GM20431 (cell line): Measurements from ENCODE around the gene HEBP2.

Experiments used
- in situ Hi-C: fragments of 300-500 bp; cut with MseI, MboI; formaldehyde crosslinking; loops from one replicate; pipeline ENCODE4 v1.15.0; 2020; ENCODE audit warnings: low sequenced_read_pairs; ENCODE audit not compliant: unreplicated experiment

The HEBP2 gene

DNA sequence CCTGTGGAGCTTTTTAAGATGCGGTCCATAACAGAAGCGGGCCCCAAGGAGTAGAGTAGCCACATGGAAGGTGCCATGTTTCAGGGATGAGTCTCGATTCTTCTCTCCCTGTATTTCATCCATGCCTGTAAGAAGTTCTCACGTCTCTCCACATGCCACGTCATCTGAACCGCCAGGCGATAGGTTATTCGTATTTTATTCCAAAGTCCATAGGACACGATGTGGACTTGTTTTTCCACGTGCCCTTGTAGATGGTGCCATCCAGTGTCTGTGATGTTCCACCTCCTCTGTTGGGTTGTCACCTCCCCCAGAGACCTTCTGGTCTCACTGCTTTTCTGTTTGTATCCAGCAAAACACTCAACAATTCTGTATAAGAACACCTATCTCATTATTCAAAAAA, 17.6 kb downstream of the HEBP2 start:
- in situ Hi-C loops: no loop called here

DNA sequence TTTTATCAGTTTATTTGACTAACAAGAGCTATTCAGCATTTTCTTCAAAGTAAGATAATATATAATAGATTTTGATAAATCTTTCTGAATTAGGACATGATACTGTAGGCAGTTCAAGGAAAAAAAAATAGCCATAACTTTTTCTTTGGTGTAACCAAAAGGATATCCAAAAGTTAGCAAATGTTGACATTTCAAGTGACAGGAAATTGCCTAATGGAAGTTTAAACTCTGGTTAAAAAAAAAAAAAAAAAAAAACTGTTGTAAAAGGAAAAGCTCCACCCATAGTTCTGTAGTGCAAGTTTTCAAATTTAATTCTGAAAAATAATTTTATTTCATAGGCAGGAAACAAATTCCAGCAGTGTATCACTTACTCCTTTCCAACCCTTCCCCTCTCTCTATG, 18.8 kb downstream of the HEBP2 start:
- in situ Hi-C loops: no loop called here

DNA sequence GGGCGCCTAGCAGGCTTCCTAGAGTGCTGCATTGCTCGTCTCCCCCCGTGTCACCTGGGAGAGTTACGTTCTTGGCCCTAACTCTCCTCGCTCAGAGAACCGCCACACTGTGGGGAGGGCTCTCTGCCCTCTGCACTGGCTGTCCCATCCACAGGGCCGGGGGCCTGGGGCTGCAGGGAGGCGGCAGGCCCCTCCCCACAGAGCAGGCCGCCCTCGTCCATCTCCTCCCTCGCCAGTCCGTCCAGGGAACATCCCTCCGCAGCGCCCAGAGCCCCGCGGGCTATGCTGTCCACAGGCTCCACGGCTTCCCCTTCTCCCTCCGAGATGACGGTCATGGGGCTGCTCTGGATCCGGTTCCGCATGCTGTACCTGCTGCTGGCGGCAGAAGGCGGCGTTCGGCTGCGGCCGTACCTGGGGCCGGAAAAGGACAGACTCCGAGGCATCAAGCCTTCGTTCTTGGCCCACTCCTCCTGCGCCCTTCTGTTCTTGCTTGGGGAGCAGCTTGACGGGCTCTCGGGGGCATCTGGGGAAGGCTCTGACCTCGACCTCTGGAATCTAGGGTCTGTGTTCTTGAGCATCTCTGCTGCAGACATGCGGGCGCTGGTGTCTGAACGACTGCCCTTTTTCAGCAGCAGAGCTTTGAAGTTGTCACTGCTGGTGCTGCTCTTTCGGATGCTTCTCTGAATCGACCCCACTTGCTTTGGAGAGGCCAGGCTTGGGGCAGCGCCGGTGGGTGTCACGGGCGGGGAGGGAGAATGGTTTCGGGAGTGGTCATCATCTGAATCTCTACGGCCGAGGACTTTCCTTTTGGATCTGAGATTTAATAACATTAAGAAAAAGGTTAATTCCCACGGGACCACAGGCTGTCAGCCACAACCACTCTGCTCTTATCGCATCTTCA, 20.2 kb downstream of the HEBP2 start:
- in situ Hi-C loops: no loop called here

DNA sequence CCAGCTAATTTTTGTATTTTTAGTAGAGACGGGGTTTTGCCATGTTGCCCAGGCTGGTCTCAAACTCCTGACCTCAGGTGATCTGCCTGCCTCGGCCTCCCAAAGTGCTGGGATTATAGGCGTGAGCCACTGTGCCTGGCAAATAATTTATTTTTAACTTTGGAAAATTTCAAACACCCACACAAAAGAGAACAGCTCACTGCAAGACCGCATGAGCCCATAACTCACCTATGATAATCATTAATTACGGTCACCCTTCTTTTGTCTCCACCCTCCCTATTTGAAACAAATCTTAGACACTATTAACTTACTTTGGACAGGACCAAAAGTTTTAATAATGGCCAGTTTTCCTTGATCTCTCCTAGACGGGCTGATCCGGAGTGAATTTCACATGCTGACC, 21.2 kb downstream of the HEBP2 start:
- in situ Hi-C loops: loop anchor here (25.0 kb wide), 1 partner anchor 337 kb away; the partner anchor contains the start of gene CCDC28A

DNA sequence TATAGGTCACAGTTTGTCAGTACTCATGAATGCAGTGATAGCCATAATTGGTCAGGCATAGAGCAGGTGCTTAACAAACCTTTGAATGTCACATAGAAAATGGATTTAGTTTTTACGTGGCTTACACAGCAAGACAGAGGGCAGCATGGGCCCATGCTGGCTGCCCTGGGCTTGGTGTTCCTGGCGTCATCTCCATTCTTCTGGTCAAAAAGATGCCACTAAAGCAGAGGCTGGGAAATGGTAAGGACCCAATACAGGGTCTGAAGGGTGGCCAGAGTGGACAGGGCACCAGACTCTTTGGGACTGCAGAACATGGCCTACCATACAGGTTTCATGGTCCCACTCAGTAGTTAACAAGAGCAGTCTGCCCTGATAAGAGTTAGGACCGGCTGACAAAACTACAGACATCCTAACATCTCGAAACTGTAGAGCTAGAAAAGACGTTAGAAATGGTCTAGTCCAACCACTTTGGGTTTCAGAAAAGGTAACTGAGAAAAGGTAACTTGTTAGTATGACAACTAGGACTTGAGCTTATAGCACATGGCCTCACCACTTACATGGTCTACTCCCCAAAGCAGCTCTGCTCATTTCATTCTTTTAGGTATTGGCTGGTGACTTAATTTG, 22.6 kb downstream of the HEBP2 start:
- in situ Hi-C loops: loop anchor here (25.0 kb wide), 1 partner anchor 336 kb away; the partner anchor contains the start of gene CCDC28A

DNA sequence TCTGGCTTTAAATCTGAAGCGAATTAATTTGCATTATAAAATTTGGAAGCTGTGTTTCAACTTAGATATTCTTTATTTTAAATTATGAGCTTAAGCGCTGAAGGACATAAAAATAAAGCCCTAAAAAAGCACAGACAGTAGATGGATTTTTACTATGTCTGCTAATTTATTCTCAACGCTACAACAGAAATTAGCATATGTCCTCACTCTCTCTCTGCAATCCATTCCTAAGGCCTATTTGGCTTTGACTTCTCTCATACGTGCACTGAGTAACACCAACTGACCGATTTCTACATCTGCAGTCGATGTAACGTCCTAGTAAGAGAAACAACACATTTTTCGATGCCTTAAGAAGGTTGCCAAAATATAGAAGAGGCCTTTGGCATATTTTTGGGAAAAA, 23.7 kb downstream of the HEBP2 start:
- in situ Hi-C loops: loop anchor here (25.0 kb wide), 1 partner anchor 335 kb away; the partner anchor contains the start of gene CCDC28A

DNA sequence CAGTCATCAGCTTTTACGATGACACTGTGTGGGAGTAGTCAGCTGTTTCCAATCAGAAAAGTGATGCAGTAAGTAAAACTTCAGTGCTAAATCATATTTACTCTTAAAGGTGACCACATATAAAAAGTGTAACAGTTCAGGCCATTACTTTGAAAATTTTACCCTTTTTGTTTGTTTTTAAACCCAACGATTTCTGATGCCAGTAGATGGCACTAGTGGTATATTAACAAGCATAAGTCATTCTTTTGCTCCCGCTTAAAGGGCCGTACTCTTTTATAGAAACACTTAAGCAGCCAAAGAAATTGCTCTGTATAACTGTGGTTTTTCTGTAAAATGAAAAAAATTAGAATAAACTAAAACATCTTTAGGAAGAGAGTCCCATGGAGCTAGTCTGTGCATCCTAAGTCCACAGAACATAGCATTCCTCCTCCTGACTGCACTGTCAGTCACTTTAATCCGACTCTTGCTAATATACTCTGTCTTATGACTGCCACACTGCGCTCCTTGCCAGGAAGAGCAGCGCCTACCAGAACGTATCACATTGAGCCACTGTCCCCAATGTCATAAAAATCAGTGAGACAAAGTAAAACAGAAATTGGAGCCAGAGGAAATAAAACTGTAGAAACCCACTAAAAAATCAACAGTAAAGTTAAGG, 25.0 kb downstream of the HEBP2 start:
- in situ Hi-C loops: loop anchor here (25.0 kb wide), 1 partner anchor 333 kb away; the partner anchor contains the start of gene CCDC28A

DNA sequence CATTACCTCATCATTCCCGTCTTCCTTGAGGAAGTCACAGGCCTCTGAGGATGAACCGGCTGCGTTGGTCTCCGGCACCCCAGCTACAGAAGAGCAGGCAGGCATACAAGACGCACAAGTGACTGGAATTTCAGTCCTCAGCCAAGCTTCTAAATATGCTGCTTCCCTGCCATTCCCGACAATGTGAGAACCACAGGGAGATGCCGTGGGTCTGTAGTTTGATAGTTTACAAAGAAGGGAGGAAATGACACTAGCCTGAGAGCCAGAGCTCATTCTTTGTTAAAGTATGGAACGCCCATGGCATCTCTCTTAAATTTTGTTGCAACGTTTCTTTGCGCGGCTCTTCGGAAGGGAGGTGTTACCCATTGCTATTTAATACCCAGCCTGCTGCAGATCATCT, 25.7 kb downstream of the HEBP2 start:
- in situ Hi-C loops: loop anchor here (10.0 to 25.0 kb wide), 2 partner anchors 85 to 333 kb away; partner anchors contain the start of gene CCDC28A

DNA sequence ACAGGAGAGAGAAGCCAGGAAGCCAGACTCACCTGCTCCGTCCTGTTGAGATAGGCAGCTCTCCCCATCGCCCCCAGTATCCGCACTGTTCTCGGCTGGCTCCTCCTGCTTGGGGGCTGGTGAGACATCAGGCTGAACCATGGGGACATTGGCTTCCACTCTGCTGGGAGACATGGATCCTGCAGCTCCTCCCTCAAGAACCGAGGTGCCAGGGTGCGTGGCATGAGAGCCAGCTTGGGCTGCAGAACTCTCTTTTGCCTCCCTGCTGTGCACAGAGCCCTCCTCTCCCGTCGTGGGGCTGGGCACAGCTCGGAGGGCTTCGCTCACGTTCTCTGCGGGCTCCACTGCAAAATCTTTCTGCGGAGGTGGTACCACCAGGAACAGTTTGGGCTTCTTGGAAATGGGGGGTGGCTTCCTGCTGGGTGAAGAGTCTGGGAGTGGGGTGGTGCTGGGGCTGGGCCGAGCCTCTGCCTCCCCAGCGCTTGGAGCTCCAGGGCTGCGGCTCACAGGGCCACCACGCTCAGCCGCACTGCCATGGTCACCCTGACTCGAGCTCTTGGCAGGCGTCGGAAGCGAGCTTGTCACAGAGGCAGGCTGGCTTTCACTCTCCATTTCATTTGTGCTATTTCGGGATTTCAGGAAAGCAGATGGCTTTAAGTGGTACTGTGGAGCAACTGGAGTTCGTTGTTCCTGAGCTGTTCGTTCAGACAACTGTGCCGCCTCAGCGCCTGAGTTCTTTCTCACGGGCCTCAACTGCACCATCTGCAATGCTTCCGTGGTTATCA, 26.5 kb downstream of the HEBP2 start:
- in situ Hi-C loops: loop anchor here (10.0 to 25.0 kb wide), 2 partner anchors 84 to 332 kb away; partner anchors contain the start of gene CCDC28A

DNA sequence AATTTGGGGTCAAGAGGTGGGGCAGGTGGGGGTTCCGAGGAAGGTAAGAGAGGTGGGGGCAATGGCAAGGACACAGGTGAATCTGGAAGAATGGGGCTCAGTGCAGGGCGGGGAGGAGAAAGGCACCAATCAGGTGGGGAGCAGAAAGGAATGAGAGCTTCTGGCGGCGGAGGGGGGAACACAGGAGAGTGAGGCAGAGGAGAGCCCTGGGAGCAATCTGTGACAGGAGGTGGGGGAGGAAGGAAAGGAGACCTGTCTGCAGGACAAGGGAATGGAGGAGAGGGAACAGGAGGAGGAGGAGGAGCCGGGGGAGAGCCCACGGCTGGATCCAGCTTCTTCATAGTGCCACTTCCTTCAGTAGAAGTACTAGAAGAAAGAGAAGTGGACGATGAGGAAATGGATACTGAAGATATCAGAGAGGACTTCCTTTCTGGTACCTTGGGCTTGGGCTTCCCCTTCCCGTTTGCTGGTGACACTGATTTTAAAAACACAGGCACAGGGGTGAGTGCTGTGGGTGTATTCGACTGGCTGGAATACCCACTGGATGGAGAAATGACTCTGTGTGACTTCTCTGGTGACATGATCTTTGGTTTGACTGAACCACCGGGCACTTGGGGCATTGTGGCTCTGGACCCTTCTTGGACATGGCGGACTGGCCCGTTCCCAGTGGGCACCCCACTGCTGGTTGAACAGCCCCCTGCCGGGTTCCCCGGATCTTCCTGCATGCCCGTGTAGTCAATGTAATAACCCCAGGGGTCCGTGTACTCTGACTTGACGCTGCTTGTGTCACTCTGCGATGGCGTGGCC, 27.4 kb downstream of the HEBP2 start:
- in situ Hi-C loops: loop anchor here (10.0 to 25.0 kb wide), 2 partner anchors 83 to 331 kb away; partner anchors contain the start of gene CCDC28A

DNA sequence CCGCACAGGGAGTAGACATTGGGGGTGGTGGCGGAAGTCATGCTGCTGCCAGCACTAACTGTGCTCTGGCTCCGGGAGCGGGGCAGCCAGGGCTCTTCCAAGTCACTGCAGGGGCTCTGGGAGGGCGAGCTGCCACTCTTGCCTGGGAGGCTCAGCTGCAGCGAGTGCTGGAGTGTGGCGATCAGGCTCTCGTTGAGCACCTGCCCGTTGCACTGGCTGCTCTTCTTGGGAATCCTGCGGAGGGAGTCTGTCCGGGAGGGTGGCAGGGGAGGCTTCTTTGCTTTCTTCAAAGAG, 28.0 kb downstream of the HEBP2 start:
- in situ Hi-C loops: loop anchor here (10.0 to 25.0 kb wide), 2 partner anchors 83 to 330 kb away; partner anchors contain the start of gene CCDC28A

DNA sequence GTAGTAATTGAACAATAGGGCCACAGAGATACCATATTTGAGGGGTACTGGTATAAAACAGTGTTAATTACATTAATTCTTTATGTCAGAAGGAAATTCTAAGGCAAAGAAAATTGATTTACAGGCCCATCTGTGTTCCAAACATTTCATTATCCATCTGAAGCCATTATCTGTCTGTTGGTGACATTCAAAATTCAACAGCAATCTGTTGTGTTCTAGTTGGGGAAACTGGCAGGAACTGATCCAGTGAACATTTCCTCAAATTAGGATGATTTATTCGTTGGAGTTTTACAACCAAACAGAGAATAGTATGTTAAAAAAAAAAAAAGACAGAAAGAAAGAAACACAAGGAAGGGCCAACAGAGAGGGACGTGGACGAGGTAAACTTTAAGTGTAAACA, 30.1 kb downstream of the HEBP2 start:
- in situ Hi-C loops: loop anchor here (10.0 to 25.0 kb wide), 2 partner anchors 81 to 328 kb away; partner anchors contain the start of gene CCDC28A

DNA sequence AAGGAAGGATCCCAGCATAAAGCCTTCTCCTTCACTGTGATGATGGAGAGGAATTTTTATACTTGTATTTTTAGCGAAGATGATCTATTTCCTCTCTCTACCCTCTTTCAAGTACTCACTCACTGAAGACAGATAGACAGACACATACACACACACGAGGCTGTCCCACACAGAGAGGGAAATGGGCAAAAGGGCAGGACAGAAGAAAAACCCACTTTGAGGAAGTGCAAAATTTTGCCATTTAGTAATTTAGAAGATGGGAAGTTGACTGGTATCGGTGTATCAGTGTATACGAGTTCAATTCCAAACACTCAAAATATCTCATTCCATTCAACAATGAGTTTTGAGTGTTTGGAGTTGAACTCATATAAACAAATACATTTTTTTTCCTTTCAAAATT, 30.9 kb downstream of the HEBP2 start:
- in situ Hi-C loops: loop anchor here (10.0 to 25.0 kb wide), 2 partner anchors 80 to 327 kb away; partner anchors contain the start of gene CCDC28A

DNA sequence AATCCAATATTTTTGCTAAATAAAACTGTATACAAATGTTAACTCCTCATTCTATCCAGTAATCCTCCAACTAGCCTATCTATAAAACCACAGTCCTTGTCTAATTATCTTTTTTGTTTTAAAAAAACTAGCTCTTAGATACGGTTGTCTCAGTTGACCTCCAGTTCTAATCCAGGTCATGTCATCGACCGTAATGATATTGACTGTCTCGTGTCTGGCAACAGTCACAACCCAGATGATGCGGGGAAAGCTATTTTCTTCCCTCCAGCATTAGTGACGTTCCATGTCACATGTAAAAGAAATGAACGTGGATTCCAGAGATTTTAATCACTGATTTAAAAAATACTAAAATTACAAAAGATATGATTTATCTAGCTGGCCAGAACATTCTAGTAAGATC, 35.5 kb downstream of the HEBP2 start:
- in situ Hi-C loops: loop anchor here (10.0 to 25.0 kb wide), 2 partner anchors 75 to 323 kb away; partner anchors contain the start of gene CCDC28A

DNA sequence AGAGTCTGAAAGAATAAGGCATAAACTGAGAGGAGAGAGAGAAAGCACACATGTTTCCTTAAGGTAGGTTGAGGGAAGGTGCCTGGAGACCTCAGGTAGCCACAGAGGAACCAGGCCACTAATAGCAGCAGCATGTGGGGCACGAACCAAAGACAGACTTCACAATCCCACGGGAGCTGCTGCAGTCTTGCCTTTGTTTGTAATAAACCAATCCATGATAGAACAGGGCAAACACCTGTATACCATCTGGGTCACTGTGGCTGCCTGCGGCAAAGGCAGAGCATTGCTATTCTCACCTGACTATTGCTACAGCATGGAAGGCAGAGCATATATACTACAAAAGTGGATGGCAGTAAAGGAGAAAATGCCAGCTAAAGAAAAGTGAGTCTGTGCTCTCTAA, 36.3 kb downstream of the HEBP2 start:
- in situ Hi-C loops: loop anchor here (25.0 kb wide), 1 partner anchor 322 kb away; the partner anchor contains the start of gene CCDC28A

DNA sequence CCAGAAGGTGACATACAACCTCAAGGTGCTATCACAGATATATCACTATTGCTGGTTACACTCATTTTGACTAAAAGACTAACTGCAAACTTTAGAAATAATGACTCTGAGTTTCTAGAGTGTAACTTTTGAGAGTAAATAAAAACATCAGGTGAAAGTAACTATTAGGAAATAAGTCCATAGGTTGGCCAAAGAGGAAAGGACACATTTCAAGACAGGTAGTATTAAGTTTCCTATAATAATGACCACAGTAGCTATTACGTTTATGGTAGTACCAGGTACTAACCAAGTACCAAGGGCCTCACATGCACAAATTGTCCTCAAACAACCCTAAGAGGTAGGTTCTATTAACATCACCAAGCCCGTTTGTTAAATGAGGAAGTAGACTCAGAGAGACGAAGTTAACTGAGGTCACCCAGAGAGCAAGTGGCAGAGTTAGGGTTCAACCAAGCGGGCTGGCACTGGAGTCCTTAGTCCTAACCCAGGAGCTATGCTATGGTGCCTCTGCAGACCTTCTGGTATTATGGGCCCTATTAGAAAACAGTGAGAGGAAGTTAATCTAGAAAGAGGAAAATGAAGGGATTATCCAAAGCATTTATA, 36.8 kb downstream of the HEBP2 start:
- in situ Hi-C loops: loop anchor here (25.0 kb wide), 1 partner anchor 321 kb away; the partner anchor contains the start of gene CCDC28A

DNA sequence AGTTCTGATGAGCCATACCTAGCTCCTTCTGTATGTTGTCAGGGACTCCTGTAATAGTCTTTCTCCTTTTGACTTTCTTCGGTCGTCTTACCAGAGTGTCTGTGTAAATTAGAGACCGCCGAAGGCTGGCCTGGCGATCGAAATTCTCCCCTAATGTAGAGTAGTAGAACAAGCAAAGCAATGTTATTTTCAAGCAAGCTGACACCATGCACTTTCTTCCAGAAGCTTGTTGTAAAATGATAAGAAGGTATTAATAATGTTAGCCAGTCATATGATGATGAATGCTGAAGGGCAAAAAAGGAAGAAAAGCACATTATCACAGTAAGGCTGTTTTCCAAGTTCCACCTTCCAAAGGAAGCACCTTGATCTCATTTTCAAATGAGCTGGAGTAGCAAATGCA, 37.9 kb downstream of the HEBP2 start:
- in situ Hi-C loops: loop anchor here (25.0 kb wide), 1 partner anchor 320 kb away; the partner anchor contains the start of gene CCDC28A

DNA sequence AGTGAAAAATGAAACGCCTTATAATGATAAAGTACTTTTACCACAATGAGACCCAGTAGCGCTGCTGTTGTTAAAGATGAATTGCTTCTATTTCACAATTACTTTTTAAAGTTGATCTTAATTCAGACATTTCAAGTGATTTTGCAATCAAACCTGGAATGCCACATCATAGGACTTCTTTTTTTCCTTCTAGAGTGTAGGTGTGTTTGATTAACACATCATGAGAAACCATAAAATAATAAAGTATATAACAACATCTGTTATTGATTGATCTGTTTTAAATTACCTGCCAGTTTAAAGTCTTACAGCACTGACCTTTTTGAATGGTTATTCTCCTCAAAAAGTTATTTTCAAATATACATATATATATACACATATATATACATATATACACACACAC, 38.6 kb downstream of the HEBP2 start:
- in situ Hi-C loops: loop anchor here (25.0 kb wide), 1 partner anchor 320 kb away; the partner anchor contains the start of gene CCDC28A
